ENCODE measurements around the gene OR2A42.
"Not testable (repeated sequence)": the region's sequence is repeated elsewhere in the genome, so short reads cannot be mapped to it uniquely, and the experiment has no call there.

GRCh38 chr7:144287171-144287784, 47.9 kb upstream of the OR2A42 start:
- TF ChIP-seq CTCF, POLR2A (IDR thresholded peaks at IDR 0.05): not testable (repeated sequence)
